Endothelial cell of umbilical vein (primary cell): ENCODE measurements around the gene RYR2. TPM values are rescaled to one million over a fixed set of nuclear protein-coding genes. Genes with fewer than 3 reads are reported as not detected.

ENCODE experiments used
- BruUV-seq: library from RNA; stranded (reverse); fragments of 400-500 nt; replicated peaks from 2 replicates; lab custom pipeline; 2021; lab: Mats Ljungman, UMichigan
- CTCF ChIA-PET: fragments of 300-600, 350-600 bp; sonication (Branson Sonifier 250); formaldehyde crosslinking; loops from one replicate; lab custom pipeline; 2021; ENCODE audit warnings: antibody characterized with exemption, inconsistent platforms; lab: Charles Lee
- POLR2A ChIA-PET: fragments of 300-600, 350-600 bp; sonication (Branson Sonifier 250); formaldehyde crosslinking; loops from one replicate; lab custom pipeline; 2021; ENCODE audit warnings: antibody characterized with exemption, inconsistent platforms; lab: Charles Lee
- DNase-seq: peaks from one replicate; pipeline ENCODE4 v3.0.0-alpha.2; 2011; ENCODE audit warnings: low read depth, low spot score
- FAIRE-seq: peaks from 2 replicates; lab custom pipeline; 2011; peaks lifted over from hg19 to GRCh38; lab: Jason Lieb, UNC
- H2AFZ ChIP-seq: 2 replicates; pipeline ENCODE4 v1.6.0; 2012; ENCODE audit warnings: low read depth, low read length, control low read depth, inconsistent platforms
- H3K27ac ChIP-seq: 2 replicates; pipeline ENCODE4 v1.5.1; 2011; ENCODE audit warnings: low read depth, mild to moderate bottlenecking, control low read depth, low read length, moderate library complexity; ENCODE audit not compliant: insufficient read depth
- H3K27me3 ChIP-seq, 2 experiments: 2 replicates each; pipeline versions ENCODE4 v1.6.0 to v1.6.1; 2011; ENCODE audit warnings: low read length in 2 of 2, mixed read lengths in 1 of 2; ENCODE audit not compliant: control insufficient read depth in 2 of 2, insufficient read depth in 2 of 2
- H3K36me3 ChIP-seq, 2 experiments: 2 replicates in 1 of 2; 3 replicates in 1 of 2; pipeline ENCODE4 v1.5.1; 2011; ENCODE audit warnings: low read length in 2 of 2, mild to moderate bottlenecking in 1 of 2, moderate library complexity in 1 of 2; ENCODE audit not compliant: control insufficient read depth in 2 of 2, insufficient read depth in 2 of 2; ENCODE audit errors: extremely low read depth in 1 of 2
- H3K4me1 ChIP-seq: 3 replicates; pipeline ENCODE4 v1.5.1; 2011; ENCODE audit warnings: mild to moderate bottlenecking, low read length; ENCODE audit not compliant: control insufficient read depth, insufficient read depth; ENCODE audit errors: extremely low read depth
- H3K4me2 ChIP-seq: 2 replicates; pipeline ENCODE4 v1.6.1; 2011; ENCODE audit warnings: low read length, control low read depth, mixed read lengths; ENCODE audit not compliant: insufficient read depth
- H3K4me3 ChIP-seq, 3 experiments: fragments of 200-600 bp in 1 of 3; sonication (generic), shearing (Covaris generic) in 1 of 3; replicated peaks in 1 of 3; 2 replicates each; pipeline ENCODE4 v1.5.1; 2011 to 2016; ENCODE audit warnings: control low read depth in 3 of 3, low read length in 3 of 3, mild to moderate bottlenecking in 2 of 3, inconsistent platforms in 1 of 3, low read depth in 1 of 3, moderate library complexity in 1 of 3; ENCODE audit not compliant: insufficient read depth in 1 of 3
- H3K79me2 ChIP-seq: 2 replicates; pipeline ENCODE4 v1.6.0; 2012; ENCODE audit warnings: low read length, inconsistent platforms; ENCODE audit not compliant: control insufficient read depth, insufficient read depth
- H3K9ac ChIP-seq: replicated peaks from 2 replicates; pipeline ENCODE3; 2011; ENCODE audit warnings: low read length, control low read depth; ENCODE audit not compliant: insufficient read depth; ENCODE audit errors: extremely low read depth
- H3K9me1 ChIP-seq: replicated peaks from 3 replicates; pipeline ENCODE4 v1.6.0; 2011; ENCODE audit warnings: mild to moderate bottlenecking, low read length; ENCODE audit not compliant: control insufficient read depth, insufficient read depth; ENCODE audit errors: extremely low read depth
- H3K9me3 ChIP-seq: replicated peaks from 2 replicates; pipeline ENCODE4 v1.5.1; 2012; ENCODE audit warnings: low read length, inconsistent platforms; ENCODE audit not compliant: control insufficient read depth, insufficient read depth
- H4K20me1 ChIP-seq: replicated peaks from 2 replicates; pipeline ENCODE3; 2011; ENCODE audit warnings: mild to moderate bottlenecking, low read length; ENCODE audit not compliant: control insufficient read depth, insufficient read depth; ENCODE audit errors: extremely low read depth
- EZH2 ChIP-seq: IDR thresholded peaks from 2 replicates; pipeline ENCODE4 v1.6.1; 2012; ENCODE audit warnings: borderline replicate concordance, low read depth, mild to moderate bottlenecking, moderate library complexity, low read length, inconsistent platforms; ENCODE audit not compliant: severe bottlenecking
- FOS ChIP-seq: IDR thresholded peaks from 2 replicates; pipeline ENCODE4 v1.6.1; 2011; ENCODE audit warnings: mild to moderate bottlenecking, low read length, moderate library complexity, borderline replicate concordance; ENCODE audit not compliant: insufficient read depth
- GATA2 ChIP-seq: IDR thresholded peaks from 2 replicates; pipeline ENCODE4 v1.7.0; 2011; ENCODE audit warnings: low read depth, mild to moderate bottlenecking, moderate library complexity, mixed read lengths, low read length; ENCODE audit not compliant: insufficient read length, insufficient read depth
- JUN ChIP-seq: IDR thresholded peaks from 2 replicates; pipeline ENCODE4 v1.6.1; 2011; ENCODE audit warnings: borderline replicate concordance, low read depth; ENCODE audit not compliant: insufficient read length, insufficient read depth
- MYC ChIP-seq: IDR thresholded peaks from one replicate; pipeline ENCODE4 v1.6.1; 2011; ENCODE audit warnings: mild to moderate bottlenecking, low read depth, low read length
- POLR2A ChIP-seq: IDR thresholded peaks from 2 replicates; pipeline ENCODE4 v1.6.1; 2012; ENCODE audit warnings: low read depth, mild to moderate bottlenecking, control low read depth, low read length
- POLR2AphosphoS5 ChIP-seq: IDR thresholded peaks from 2 replicates; pipeline ENCODE4 v1.6.1; 2012; ENCODE audit warnings: low read depth, mild to moderate bottlenecking, control low read depth, low read length, moderate library complexity; ENCODE audit not compliant: insufficient read depth
- dilution Hi-C: fragments of 300-500 bp; cut with MboI; formaldehyde crosslinking; loops from one replicate; pipeline ENCODE4 v1.15.0; 2019; ENCODE audit warnings: low sequenced_read_pairs; ENCODE audit not compliant: extremely low pct_ligation_motif_present
- intact Hi-C: fragments of 100-400 bp; cut with micrococcal nuclease; formaldehyde crosslinking; loops from one replicate; pipeline ENCODE4 v1.10.0; 2022
- polyA plus RNA-seq, 4 experiments: library from polyadenylated mRNA; depleted of rRNA in 3 of 4; stranded (reverse) in 3 of 4; unstranded in 1 of 4; fragments of >200 nt; gene quantifications; 2 replicates each; pipeline versions ENCODE4 v1.2.1 to v1.2.3, GENCODE V29; 2011 to 2012; ENCODE audit warnings: missing spikeins in 1 of 4
- total RNA-seq: library from RNA; stranded (reverse); gene quantifications from 2 replicates; pipeline ENCODE4 v1.2.3, GENCODE V29; 2021
- TF ChIP-seq, protein P1 (sequence below), 2 donors: IDR thresholded peaks; 1 replicate in 1 of 2; 2 replicates in 1 of 2; pipeline ENCODE4 v1.5.1; 2011; ENCODE audit warnings: low read length in 2 of 2, mild to moderate bottlenecking in 2 of 2, moderate library complexity in 2 of 2, control low read depth in 1 of 2, inconsistent platforms in 1 of 2, low read depth in 1 of 2; ENCODE audit not compliant: insufficient read depth in 1 of 2; ENCODE audit errors: extremely low read depth in 1 of 2
- TF ChIP-seq, protein P2 (sequence below): IDR thresholded peaks from 2 replicates; pipeline ENCODE4 v1.6.1; 2011; ENCODE audit not compliant: insufficient read depth, insufficient read length

The RYR2 gene
- total and polyA plus RNA-seq, 2 donors (not counting 3 experiments of a cell fraction or from before 2014, with no cell fraction given), result not detected

DNA sequence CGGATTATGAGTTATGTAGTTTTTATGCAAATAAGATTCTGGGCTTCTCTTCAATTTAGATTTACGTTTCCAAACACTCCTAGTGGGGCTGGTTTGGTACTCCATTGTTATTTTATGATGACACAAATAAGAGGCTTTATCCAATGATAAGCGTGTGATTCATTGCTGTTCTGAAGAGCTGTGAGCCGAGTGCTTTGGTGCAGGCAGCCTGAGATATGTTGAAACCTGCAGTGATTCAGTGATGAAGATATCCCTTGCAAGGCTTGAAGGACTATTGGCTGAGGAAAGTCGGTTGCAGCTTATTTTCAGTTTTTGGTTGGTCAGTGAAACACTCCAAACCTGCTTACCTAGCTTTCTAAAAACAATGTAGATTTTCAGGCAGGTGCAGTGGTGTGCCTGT, 112.2 kb downstream of the RYR2 start:
- Histone ChIP-seq H3K9me1 (no peaks in the 10 kb centered on the region), H2AFZ (no peak overlapping the region), H3K36me3 (no peaks in the 10 kb centered on the region), H3K9ac (no peak overlapping the region), H3K27ac (no peak overlapping the region), H3K27me3 (no peaks in the 10 kb centered on the region), H3K4me1 (no peaks in the 10 kb centered on the region), H3K9me3 (no peaks in the 10 kb centered on the region), H3K4me2 (no peak overlapping the region), H3K79me2 (no peaks in the 10 kb centered on the region), H3K4me3 (no peak overlapping the region), H4K20me1 (no peaks in the 10 kb centered on the region)
- no peak for FAIRE-seq
- ChIA-PET POLR2A (no interaction called here), CTCF (no interaction called here)
- no TSS peak for BruUV-seq
- DNase-seq, result no peak
- dilution Hi-C loops, result no loop called here
- intact Hi-C loops, result no loop called here
- TF ChIP-seq MYC, result no peak
- TF ChIP-seq POLR2AphosphoS5, result no peak
- TF ChIP-seq JUN, result no peak
- TF ChIP-seq POLR2A, result no peak
- TF ChIP-seq, protein P1, sequence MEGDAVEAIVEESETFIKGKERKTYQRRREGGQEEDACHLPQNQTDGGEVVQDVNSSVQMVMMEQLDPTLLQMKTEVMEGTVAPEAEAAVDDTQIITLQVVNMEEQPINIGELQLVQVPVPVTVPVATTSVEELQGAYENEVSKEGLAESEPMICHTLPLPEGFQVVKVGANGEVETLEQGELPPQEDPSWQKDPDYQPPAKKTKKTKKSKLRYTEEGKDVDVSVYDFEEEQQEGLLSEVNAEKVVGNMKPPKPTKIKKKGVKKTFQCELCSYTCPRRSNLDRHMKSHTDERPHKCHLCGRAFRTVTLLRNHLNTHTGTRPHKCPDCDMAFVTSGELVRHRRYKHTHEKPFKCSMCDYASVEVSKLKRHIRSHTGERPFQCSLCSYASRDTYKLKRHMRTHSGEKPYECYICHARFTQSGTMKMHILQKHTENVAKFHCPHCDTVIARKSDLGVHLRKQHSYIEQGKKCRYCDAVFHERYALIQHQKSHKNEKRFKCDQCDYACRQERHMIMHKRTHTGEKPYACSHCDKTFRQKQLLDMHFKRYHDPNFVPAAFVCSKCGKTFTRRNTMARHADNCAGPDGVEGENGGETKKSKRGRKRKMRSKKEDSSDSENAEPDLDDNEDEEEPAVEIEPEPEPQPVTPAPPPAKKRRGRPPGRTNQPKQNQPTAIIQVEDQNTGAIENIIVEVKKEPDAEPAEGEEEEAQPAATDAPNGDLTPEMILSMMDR (IDR thresholded peaks at IDR 0.05; ENCODE audit: extremely low read depth in 1 of 2, insufficient read depth in 1 of 2, low read depth in 1 of 2, low read length in 2 of 2), result no peak
- TF ChIP-seq FOS, result no peak
- TF ChIP-seq, protein P2, sequence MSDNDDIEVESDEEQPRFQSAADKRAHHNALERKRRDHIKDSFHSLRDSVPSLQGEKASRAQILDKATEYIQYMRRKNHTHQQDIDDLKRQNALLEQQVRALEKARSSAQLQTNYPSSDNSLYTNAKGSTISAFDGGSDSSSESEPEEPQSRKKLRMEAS, result no peak
- TF ChIP-seq EZH2, result no peak
- TF ChIP-seq GATA2, result no peak
